GM18505 (cell line): ENCODE measurements around the gene P2RY14.

Source experiments
- ATAC-seq: cut with Tn5 transposase; IDR thresholded peaks from one replicate; pipeline ENCODE4 v1.9.1; 2021; ENCODE audit not compliant: unreplicated experiment
- POLR2A ChIP-seq: IDR thresholded peaks from 4 replicates; pipeline ENCODE4 v1.6.1; 2011; ENCODE audit warnings: borderline replicate concordance; ENCODE audit not compliant: insufficient read depth, insufficient read length; ENCODE audit errors: extremely low read depth

P2RY14 gene

DNA sequence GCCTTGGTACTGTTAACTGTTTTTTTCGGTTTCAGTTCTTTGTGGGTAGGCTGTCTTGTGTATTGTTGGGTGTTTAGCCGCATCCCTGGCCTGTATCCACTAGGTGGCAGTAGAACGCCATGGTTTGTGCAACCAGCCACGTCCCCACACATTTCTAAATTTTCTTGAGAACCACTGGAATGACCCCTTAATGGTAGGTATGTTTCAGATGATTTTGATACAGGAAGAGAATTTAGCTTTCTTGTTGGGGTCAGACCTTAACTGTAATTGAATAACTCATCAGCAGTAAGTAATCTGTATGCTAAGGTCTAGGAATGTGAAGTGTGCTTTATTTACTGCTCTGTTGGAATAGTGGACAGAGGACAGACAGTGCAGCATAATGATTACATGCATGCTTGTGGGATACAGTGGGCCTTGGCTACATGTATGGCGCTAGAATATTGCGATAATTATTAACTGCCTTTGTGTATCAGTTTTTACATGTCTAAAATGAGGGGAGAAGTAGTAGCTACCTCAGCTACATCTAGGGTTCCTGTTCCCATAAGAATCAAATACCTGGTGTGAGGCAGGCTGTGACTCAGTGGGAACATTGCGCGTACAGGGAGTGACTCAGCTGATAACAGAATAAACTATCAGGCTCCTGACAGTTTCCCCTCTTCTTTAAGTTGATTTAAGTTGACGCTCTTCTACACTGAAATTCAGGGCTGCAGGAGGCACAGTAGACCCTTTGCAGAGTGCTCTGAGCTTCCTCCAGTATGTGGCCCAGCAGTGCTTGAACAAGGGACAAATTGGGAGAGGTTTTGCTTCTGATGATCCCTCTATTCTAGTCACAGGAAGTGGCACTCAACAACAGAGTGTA lies 50.3 kb downstream of the P2RY14 start:
- ATAC-seq, result peak; percentile 77

GRCh38 chr3:151227266-151227806 lies 51.0 kb downstream of the P2RY14 start:
- ATAC-seq, result peak; percentile 31
- TF ChIP-seq POLR2A, result no peak

More for the DNA sequence above, 50.3 kb downstream of the P2RY14 start:
- TF ChIP-seq POLR2A, result no peak

DNA sequence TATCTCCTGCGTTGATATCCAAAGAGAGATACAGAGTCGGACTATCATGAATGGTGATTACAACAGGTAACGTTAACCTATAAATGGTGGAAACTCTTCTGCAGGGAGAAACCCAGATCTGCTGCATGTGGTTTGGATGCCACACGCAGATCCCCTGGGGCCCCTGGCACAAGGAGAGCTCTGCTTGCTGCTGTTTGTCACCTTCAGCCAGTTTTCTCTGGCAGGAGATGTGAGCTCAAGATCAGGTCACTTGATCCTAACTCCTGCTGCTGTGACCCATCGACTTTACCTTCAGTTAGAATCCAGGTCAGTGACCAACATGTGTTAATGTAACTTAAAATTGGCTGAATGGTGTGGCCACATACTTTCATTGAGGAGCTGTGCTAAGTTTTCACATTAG lies 51.5 kb downstream of the P2RY14 start:
- no peak for ATAC-seq
- TF ChIP-seq POLR2A, result no peak

- no peak for ATAC-seq
- TF ChIP-seq POLR2A, result no peak
These were observed 52.2 kb downstream of the P2RY14 start for GRCh38 chr3:151226088-151226563.

DNA sequence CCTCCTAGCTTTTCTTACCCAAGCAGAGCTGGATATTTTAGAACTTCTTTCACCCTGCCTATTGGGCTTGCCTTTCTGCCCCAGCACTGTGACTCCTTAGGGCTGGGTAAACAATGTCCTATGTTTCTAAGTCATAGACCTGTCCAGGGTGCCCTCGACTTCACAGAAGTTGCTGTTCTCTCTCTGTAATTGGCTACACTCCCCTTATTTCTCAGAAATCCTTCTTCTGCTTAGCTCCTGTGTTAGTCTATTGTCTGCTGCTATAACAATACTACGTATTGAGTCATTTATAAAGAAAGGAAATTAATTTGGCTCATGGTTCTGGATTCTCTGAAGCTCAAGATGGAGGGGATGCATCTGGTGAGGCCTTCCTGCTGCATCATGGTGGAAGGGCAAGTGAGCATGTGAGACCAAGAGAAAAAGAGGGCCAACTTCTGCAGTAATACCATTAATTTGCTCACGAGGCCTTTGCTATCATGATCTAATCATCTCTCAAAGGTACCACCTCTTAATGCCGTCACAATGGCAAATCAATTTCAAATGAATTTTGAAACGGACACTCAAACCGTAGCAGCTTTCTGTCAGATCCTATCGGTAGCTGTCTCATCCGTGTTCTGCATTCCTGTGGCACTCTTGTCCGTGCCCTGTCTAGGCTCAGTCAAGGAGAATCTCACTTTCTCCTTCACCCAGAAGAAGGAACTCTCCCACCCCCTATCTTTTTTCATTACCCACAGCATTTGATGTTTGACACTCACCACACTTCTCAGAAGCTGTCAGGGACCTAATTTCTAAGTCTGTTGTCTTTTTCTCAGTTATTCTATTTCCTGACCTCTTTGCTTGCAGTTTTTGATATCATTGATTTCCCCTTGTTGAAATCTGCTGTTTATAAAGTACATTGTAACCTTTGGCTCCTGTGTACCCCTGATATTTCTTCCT lies 53.0 kb downstream of the P2RY14 start:
- no peak for ATAC-seq
- no peak for TF ChIP-seq POLR2A

DNA sequence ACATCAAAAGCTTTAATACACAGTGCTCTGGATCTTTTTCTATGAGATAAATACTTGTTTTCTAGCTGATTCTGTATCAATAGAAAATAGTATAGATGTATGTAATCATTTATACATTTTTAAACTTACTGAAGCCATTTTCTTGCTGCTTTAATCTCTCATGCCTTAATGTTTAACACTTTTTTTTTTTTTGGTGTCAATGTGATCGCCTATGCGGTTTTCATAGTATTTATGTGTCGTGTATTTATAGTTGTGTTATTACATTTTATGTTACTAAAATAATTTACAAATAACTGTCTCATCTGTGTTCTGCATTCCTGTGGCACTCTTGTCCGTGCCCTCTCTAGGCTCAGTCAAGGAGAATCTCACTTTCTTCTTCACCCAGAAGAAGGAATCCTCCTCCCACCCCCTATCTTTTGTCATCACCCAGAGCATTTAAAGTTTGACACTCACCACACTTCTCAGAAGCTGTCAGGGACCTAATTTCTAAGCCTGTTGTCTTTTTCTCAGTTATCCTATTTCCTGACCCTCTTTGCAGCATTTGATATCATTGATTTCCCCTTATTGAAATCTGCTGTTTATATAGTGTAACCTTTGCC lies 54.0 kb downstream of the P2RY14 start:
- ATAC-seq, result no peak

DNA sequence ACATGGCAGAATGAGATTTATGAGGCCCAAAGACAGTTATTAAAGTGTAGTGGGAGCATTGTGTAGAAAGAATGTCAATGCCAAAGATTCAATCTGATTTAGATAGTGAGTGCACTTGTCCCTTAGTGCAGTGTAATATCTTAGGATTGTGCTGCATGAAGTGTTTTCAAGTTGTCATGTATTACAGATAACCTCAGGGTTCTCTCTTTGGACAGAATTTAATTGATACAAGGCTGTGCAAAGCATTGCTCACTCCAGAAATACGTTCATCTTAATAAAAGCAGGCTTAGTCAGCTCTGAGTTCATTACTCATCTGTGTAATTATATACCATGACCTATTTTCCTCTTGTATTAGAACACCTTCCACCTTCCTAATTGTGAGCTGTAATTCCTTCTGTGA lies 59.3 kb downstream of the P2RY14 start:
- ATAC-seq, result no peak
- TF ChIP-seq POLR2A, result no peak

More for the DNA sequence above, 54.0 kb downstream of the P2RY14 start:
- no peak for TF ChIP-seq POLR2A

- no peak for ATAC-seq
- no peak for TF ChIP-seq POLR2A
These were observed 60.2 kb downstream of the P2RY14 start for GRCh38 chr3:151218136-151218535.

DNA sequence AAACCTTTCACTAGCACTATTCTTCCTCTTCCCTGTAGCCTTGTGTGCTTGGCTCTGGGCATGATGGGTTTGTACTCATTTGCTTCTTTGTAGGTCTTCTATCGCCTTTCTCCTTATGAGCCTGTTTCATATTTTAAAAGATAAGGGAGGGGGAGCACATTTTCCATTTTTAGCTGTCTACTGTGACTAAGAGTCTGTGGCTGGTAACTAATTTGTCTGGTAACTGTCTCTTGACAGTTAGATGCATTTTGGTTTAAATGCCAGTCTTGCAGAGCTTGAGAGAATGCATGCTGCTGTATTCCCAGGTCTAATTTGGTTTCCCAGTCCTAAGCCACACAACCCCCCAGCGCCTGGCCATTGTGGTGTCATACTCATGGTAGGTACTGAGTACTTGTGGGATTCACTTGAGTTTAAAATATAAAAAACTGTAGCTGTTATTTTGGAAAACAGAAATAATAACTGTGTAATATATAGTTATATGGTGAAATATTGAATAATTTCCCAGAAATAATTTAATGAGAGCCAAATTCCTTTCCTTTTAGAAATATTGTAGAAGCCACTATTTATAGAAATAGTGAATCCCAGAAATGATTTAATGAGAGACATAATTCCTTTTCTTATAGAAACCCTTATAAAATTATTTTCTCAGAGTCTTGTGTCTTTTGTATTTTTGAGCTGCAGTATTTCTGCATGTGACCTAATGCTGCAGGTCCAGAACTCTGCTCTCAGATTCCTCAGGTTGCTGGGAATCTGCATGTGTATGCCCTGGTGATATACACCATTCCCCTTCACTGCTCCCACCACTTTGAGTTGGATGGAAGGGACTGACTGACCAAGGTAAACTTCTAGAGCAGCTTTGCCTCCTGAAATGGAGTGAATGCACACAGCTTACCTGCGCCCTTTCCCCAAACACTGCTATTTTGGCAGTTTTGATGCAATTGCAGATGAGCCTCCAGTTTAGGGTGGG lies 61.4 kb downstream of the P2RY14 start:
- no peak for ATAC-seq
- TF ChIP-seq POLR2A, result no peak

DNA sequence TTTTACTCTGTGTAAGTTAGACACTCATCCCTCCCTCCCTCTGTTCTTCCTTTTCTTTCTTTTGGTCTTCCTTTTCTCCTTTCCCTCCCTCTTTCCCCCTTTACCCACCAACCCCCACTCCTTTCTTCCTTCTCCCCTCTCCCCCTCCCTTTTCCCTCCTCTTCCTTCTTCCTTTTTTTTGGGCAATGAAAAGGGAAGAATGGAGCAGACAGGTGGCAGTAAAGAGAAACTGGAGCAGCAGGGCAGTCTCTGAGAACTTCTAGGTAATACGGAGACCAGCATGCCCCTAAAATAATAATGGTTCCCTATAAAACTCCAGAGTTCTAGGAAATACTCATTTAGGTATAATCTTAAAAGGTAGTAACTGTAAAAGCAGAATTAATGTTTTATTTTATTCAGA lies 63.9 kb downstream of the P2RY14 start:
- TF ChIP-seq POLR2A, result no peak
- ATAC-seq, result no peak

DNA sequence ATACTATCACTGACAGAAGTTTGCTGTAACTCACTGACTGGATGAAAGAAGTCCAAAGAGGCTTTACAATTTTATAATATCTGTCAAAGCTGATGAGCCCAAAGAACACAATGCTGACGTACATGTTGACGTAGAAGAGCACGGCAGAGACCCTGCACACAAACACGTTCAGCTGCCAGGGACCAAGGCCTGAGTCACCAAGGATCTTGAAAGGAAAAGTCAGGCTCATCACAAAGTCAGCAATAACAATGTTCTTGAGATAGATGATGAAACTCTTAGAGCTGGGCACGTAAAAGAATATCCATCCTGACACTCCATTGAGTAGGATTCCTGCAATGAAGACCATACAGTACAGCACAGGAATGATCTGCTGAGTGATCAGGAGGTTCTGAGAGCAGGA lies 64.5 kb downstream of the P2RY14 start:
- no peak for TF ChIP-seq POLR2A
- ATAC-seq, result no peak

GRCh38 chr3:151213151-151213550 lies 65.2 kb downstream of the P2RY14 start:
- no peak for TF ChIP-seq POLR2A
- no peak for ATAC-seq
